SH-SY5Y (cell line): ENCODE data around the gene TMEM229A.

Experiments
- GATA2 ChIP-seq: IDR thresholded peaks from 2 replicates; pipeline ENCODE4 v1.6.1; 2011; ENCODE audit warnings: mild to moderate bottlenecking, low read depth, low read length
- GATA3 ChIP-seq: IDR thresholded peaks from 2 replicates; pipeline ENCODE4 v1.6.1; 2011; ENCODE audit warnings: low read depth, mild to moderate bottlenecking, low read length, moderate library complexity

DNA sequence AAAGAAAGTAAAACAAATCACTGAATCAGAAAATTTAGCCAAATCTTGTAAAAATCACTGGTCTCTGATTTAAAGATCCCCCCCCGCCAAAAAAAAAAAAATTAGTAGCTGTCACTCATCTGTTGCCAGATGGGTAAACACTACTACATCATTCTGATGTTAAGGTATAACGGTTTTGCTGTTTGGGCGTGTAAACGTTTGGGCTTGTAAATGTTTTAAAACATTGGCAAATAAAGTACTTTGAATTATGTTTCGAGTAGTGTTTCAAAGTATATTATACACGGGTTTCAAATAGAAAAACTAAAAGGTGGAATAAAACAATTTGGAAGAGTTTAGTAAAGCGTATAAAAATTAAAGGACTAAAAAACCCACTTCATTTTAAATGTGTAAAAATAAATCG is 1.5 kb downstream of the TMEM229A start:
- TF ChIP-seq GATA3 (no peak), GATA2 (no peak)
